B cell (primary cell): ENCODE results near the gene CXCR2. TPM values are rescaled to one million over a fixed set of nuclear protein-coding genes. Genes with fewer than 3 reads are reported as not detected.

Experiments used
- ATAC-seq: fragments of 200-7000 bp; cut with Tn5 transposase; one replicate; pipeline ENCODE4 v1.10.0; 2021; ENCODE audit warnings: low read depth, mild to moderate bottlenecking, moderate number of reproducible peaks, moderate library complexity
- CTCF ChIA-PET: fragments of 350-600 bp; sonication (Branson Sonifier 250); formaldehyde crosslinking; loops from one replicate; lab custom pipeline; 2021; ENCODE audit warnings: antibody characterized with exemption, inconsistent platforms; lab: Charles Lee
- POLR2A ChIA-PET: fragments of 350-600 bp; sonication (Branson Sonifier 250); formaldehyde crosslinking; loops from one replicate; lab custom pipeline; 2021; ENCODE audit warnings: antibody characterized with exemption; lab: Charles Lee
- DNase-seq: peaks from one replicate; pipeline ENCODE4 v3.0.0; 2013
- H2AFZ ChIP-seq: 2 replicates; pipeline ENCODE4 v1.6.1; 2012; ENCODE audit warnings: mild to moderate bottlenecking, low read depth, low read length; ENCODE audit not compliant: insufficient read depth, poor library complexity, severe bottlenecking
- H3K27ac ChIP-seq, 2 donors: 1 replicate in 1 of 2; 2 replicates in 1 of 2; pipeline ENCODE4 v1.5.1; 2012 to 2013; ENCODE audit warnings: low read length in 2 of 2, mild to moderate bottlenecking in 2 of 2, moderate library complexity in 1 of 2
- H3K27me3 ChIP-seq, 4 experiments: fragments of 200-600 bp in 1 of 4; sonication (generic) in 1 of 4; replicated peaks in 1 of 4; 1 replicate in 2 of 4; 2 replicates in 2 of 4; pipeline versions ENCODE4 v1.6.1 to v1.7.0; 2013 to 2016; ENCODE audit warnings: low read length in 3 of 4, mild to moderate bottlenecking in 2 of 4, mixed read lengths in 1 of 4, moderate library complexity in 1 of 4; ENCODE audit not compliant: insufficient read depth in 4 of 4, control insufficient read depth in 3 of 4; ENCODE audit errors: control extremely low read depth in 1 of 4
- H3K36me3 ChIP-seq, 2 experiments: replicated peaks in 1 of 2; 1 replicate in 1 of 2; 2 replicates in 1 of 2; pipeline versions ENCODE4 v1.6.1 to v1.7.1; 2013; ENCODE audit warnings: low read length in 1 of 2; ENCODE audit not compliant: insufficient read depth in 2 of 2, control insufficient read depth in 1 of 2; ENCODE audit errors: control extremely low read depth in 1 of 2, extremely low read depth in 1 of 2
- H3K4me1 ChIP-seq, 2 donors: fragments of 200-600 bp in 1 of 2; sonication (generic) in 1 of 2; 1 replicate in 1 of 2; 2 replicates in 1 of 2; pipeline versions ENCODE4 v1.5.1 to v1.6.1; 2013 to 2017; ENCODE audit warnings: low read length in 2 of 2; ENCODE audit not compliant: control insufficient read depth in 2 of 2, insufficient read depth in 2 of 2
- H3K4me2 ChIP-seq: replicated peaks from 2 replicates; pipeline ENCODE3; 2012; ENCODE audit warnings: mild to moderate bottlenecking, low read depth, low read length; ENCODE audit not compliant: poor library complexity, severe bottlenecking
- H3K4me3 ChIP-seq, 5 experiments: fragments of 200-600 bp in 1 of 5; sonication (generic) in 1 of 5; 1 replicate in 3 of 5; 2 replicates in 2 of 5; pipeline versions ENCODE4 v1.5.1 to v1.7.0; 2011 to 2016; ENCODE audit warnings: low read length in 4 of 5, mild to moderate bottlenecking in 4 of 5, low read depth in 2 of 5, control low read depth in 1 of 5, moderate library complexity in 1 of 5; ENCODE audit not compliant: insufficient read depth in 1 of 5; ENCODE audit errors: control extremely low read depth in 1 of 5, extremely low read depth in 1 of 5
- H3K79me2 ChIP-seq: fragments of 200-600 bp; sonication (generic); one replicate; pipeline ENCODE4 v1.6.0; 2016; ENCODE audit warnings: low read length; ENCODE audit not compliant: control insufficient read depth, insufficient read depth
- H3K9ac ChIP-seq: fragments of 200-600 bp; sonication (generic); 2 replicates; pipeline ENCODE4 v1.6.1; 2017; ENCODE audit warnings: mild to moderate bottlenecking, low read length, moderate library complexity
- H3K9me3 ChIP-seq, 3 donors: one replicate each; pipeline versions ENCODE4 v1.6.1 to v1.7.1; 2013; ENCODE audit warnings: low read length in 2 of 3; ENCODE audit not compliant: control insufficient read depth in 2 of 3, insufficient read depth in 1 of 3; ENCODE audit errors: control extremely low read depth in 1 of 3
- H4K20me1 ChIP-seq: 2 replicates; pipeline ENCODE4 v1.6.0; 2012; ENCODE audit warnings: mild to moderate bottlenecking, low read length; ENCODE audit not compliant: insufficient read depth, control insufficient read depth, poor library complexity, severe bottlenecking
- H3K27ac Mint-ChIP-seq: one replicate; pipeline ENCODE4 v1.8.0; 2021; ENCODE audit warnings: mixed read lengths
- H3K27me3 Mint-ChIP-seq: one replicate; pipeline ENCODE4 v1.8.0; 2021; ENCODE audit warnings: mixed read lengths
- H3K4me1 Mint-ChIP-seq: one replicate; pipeline ENCODE4 v1.8.0; 2021; ENCODE audit warnings: mixed read lengths
- H3K4me3 Mint-ChIP-seq: one replicate; pipeline ENCODE4 v1.8.0; 2021; ENCODE audit warnings: mixed read lengths
- H3K9me3 Mint-ChIP-seq: one replicate; pipeline ENCODE4 v1.8.0; 2022; ENCODE audit warnings: mixed read lengths; ENCODE audit not compliant: insufficient read depth
- CTCF ChIP-seq: fragments of 200-600 bp; IDR thresholded peaks from one replicate; pipeline ENCODE4 v1.8.0; 2022; ENCODE audit warnings: antibody characterized with exemption, mild to moderate bottlenecking
- EZH2 ChIP-seq: IDR thresholded peaks from 2 replicates; pipeline ENCODE4 v1.6.1; 2012; ENCODE audit warnings: borderline replicate concordance, low read depth, mild to moderate bottlenecking, moderate library complexity, low read length; ENCODE audit not compliant: insufficient read depth, poor library complexity, severe bottlenecking
- WGBS: methylation state at CpG from one replicate; pipeline ENCODE4 v1.1.5; 2013; ENCODE audit warnings: missing lambda C conversion rate; ENCODE audit not compliant: insufficient coverage; 5-methylcytosine and 5-hydroxymethylcytosine counted together
- intact Hi-C: fragments of 100-400 bp; cut with micrococcal nuclease; formaldehyde crosslinking; loops from one replicate; pipeline ENCODE4 v1.10.0; 2022
- polyA plus RNA-seq: library from polyadenylated mRNA; depleted of rRNA; stranded (reverse); fragments of >200 nt; gene quantifications from 2 replicates; pipeline ENCODE4 v1.2.3, GENCODE V29; 2012
- total RNA-seq, 2 donors: library from RNA; stranded (reverse); fragments of 120-200 nt in 1 of 2; gene quantifications; 1 replicate in 1 of 2; 2 replicates in 1 of 2; pipeline versions ENCODE4 v1.2.3 to v1.2.4, GENCODE V29; 2013 to 2022

The CXCR2 gene
- total and polyA plus RNA-seq, 2 donors (not counting 1 experiment from before 2014, with no cell fraction given) = 0.03 TPM; not detected in 1

GRCh38 chr2:218162814-218163213 lies 37.0 kb downstream of the CXCR2 start:
- Histone ChIP-seq H3K9me3 (no peaks in the 10 kb centered on the region), H3K4me1 (peaks cover 13% of the 10 kb centered on the region in 2 donors), H2AFZ (no peak overlapping the region), H3K79me2 (no peaks in the 10 kb centered on the region), H3K9ac (no peak overlapping the region), H3K27ac (no peak overlapping the region), H4K20me1 (no peaks in the 10 kb centered on the region), H3K36me3 (no peaks in the 10 kb centered on the region), H3K27me3 (peaks cover 0 to 3% (median 0%) of the 10 kb centered on the region in 4 experiments), H3K4me3 (peak overlapping the region in 1 of 5 experiments; percentile 28), H3K4me2 (no peak overlapping the region)
- peaks cover 13% of the 10 kb centered on the region for H3K4me1 Mint-ChIP-seq
- ATAC-seq (no peak), DNase-seq (no peak)
- 100% methylated on average over 1 of the region's 1 CpG for WGBS
- peaks cover 42% of the 10 kb centered on the region for H3K27me3 Mint-ChIP-seq
- TF ChIP-seq EZH2 (no peak), CTCF (no peak)
- no peak overlapping the region for H3K27ac Mint-ChIP-seq
- H3K4me3 Mint-ChIP-seq = no peak overlapping the region
- intact Hi-C loops = no loop called here
- H3K9me3 Mint-ChIP-seq = no peaks in the 10 kb centered on the region
- POLR2A ChIA-PET = no interaction called here
- CTCF ChIA-PET = no interaction called here

- peak within 1 kb of the TSS; percentile 49 for H3K4me3 Mint-ChIP-seq
- H3K27me3 Mint-ChIP-seq = peaks cover 31% of the 10 kb centered on the region
- H2AFZ ChIP-seq = no peak within 1 kb of the TSS
- no CpG with 5 or more reads among the region's 3 CpGs for WGBS
- peak within 1 kb of the TSS in 2 of 5 experiments; percentile 18 to 73 for H3K4me3 ChIP-seq
- peak within 1 kb of the TSS; percentile 46 for H3K27ac Mint-ChIP-seq
- no peaks in the 10 kb centered on the region for H4K20me1 ChIP-seq
- H3K27ac ChIP-seq = no peak within 1 kb of the TSS
- no peaks in the 10 kb centered on the region for H3K9me3 ChIP-seq
- DNase-seq (peak; percentile 66), ATAC-seq (peak; percentile 73)
- no peaks in the 10 kb centered on the region for H3K9me3 Mint-ChIP-seq
- intact Hi-C loops = no loop called here
- TF ChIP-seq CTCF = no peak
- no peak for TF ChIP-seq EZH2
- H3K36me3 ChIP-seq = no peaks in the 10 kb centered on the region
- H3K79me2 ChIP-seq = no peaks in the 10 kb centered on the region
- CTCF ChIA-PET = interaction anchor here (1.1 to 1.9 kb wide), 4 partner anchors 19 to 229 kb away, joined by 3 to 5 read pairs (median 4); partner anchors contain the start of gene ARPC2
- POLR2A ChIA-PET = no interaction called here
- H3K4me1 ChIP-seq = peaks cover 13 to 21% of the 10 kb centered on the region in 2 donors
- peak within 1 kb of the TSS; percentile 36 for H3K4me2 ChIP-seq
- peaks cover 0 to 9% (median 0%) of the 10 kb centered on the region in 4 experiments for H3K27me3 ChIP-seq
- peaks cover 24% of the 10 kb centered on the region for H3K4me1 Mint-ChIP-seq
- H3K9ac ChIP-seq = no peak within 1 kb of the TSS
Observed at GRCh38 chr2:218166791-218167190, 41.0 kb downstream of the CXCR2 start, which contains the start of gene CXCR1. Gene CXCR1, minus strand, starts transcription at chr2:218166962. Its CDS starts 1,751 bp downstream, at chr2:218165211.
